Effector CD4-positive, alpha-beta T cell (primary cell): Measurements from ENCODE around the gene PTPN2.
"Not testable (repeated sequence)": the region's sequence is repeated elsewhere in the genome, so short reads cannot be mapped to it uniquely, and the experiment has no call there.

Source experiments
- DNase-seq: peaks from one replicate; pipeline ENCODE4 v3.0.0-alpha.2; 2020

PTPN2 gene

GRCh38 chr18:12890964-12891363, 6.9 kb upstream of the PTPN2 start:
- no peak for DNase-seq

GRCh38 chr18:12886498-12887126, 2.6 kb upstream of the PTPN2 start:
- DNase-seq: no peak

GRCh38 chr18:12885500-12885899, 1.5 kb upstream of the PTPN2 start:
- DNase-seq: no peak

DNA sequence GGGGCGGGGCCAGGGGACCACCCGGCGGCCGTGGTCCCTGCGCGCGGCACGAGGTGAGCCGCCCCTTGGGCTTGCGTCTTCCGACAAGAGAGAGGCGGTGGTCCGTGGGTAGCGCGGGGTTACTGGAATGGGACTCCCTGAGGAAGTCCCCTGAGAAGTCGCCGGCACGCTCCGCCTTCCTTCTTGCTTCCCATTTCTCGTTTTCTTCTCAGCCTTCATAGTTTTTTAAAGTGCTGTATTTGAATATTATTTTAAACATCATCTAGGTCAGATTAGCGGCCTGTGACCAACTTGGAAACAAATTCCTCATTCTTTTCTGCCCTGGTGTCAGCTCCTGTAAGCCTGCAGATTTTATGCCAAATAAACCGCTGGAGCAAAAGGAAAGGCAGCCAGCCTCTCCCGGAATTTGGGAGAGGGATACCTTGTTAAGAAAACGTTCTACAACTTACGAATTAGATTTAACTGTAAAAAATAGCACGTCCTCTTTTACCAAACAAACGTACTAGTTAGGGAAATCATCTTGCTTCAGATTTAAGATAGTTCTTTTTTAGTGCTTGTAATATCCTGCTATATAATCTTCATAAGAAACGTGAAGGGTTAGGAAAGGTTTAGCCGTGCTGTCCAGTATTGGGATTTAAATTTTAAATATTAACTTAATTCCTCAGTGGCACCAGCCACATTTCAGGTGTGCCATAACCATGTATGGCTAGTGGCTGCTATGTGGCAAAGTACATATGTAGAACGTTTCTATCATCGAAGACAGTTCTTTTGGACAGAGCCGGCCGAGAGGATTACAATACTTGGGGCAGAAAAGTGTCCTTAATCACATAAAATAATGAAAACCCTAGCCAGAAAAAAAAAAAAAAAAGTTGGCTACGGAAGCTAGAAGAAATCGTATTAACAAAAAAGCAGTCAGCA, 628 bp upstream of the PTPN2 start:
- DNase-seq: no peak

DNA sequence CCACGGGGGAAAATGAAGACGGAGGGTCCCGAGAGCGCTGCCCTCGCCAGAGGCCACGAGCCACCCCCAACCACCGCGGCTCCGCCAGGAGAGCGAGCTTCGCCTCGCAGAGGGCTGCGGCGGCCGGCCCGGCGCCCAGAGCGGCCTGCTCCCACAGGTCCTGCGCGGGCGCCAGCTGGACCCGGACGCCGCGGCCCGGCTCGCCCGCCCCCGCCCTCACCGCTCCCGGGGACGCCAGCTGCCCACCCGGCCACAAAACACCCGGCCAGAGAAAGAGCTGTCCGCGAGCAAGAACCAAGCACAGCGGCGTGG, 709 bp downstream of the PTPN2 start:
- no peak for DNase-seq

DNA sequence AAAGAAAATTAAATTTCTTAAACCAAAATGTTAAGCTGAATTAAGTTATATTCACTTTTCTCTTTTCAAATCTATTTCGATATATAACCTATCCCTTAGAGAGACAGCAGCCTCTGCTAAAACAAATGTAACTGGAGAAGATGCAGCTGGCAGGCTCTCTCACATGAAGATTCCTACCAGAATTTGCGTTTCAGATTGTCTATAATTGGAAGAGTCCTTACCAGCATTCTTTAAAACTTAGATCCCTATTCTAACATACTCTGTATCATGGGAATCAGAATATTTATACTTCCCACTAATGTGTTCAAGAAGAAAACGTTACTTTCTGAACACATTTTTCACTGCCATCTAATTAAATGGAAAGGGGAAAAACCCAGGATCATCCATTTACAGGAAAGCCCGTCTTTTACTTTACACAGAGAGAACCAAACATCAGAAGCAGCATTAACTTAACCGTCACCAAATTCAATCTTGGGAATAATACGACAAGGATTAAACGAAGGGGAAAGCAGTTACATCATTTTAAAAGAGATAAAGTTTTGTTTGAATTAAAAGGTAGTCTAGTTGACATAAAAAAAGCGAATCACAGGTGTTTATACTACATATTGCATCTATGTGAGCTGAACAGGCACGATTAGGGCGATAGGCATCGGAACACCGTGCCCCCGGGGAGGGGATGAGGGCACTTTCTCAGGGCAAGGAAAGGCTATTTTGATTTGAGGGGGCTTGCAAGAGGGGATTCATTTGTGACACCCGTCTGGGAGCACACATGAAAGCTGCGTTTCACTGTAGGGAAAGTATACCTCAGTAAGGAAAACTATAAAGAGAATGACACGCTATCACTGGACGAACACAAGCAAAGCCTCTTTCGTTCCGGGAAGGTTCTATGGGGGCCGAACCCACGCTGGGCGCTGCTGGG, 1.3 kb downstream of the PTPN2 start:
- no peak for DNase-seq

GRCh38 chr18:12880541-12880910, 3.5 kb downstream of the PTPN2 start:
- DNase-seq: no peak

GRCh38 chr18:12879840-12880540, 4.0 kb downstream of the PTPN2 start:
- no peak for DNase-seq

- not testable (repeated sequence) for DNase-seq
These were observed 9.0 kb downstream of the PTPN2 start for GRCh38 chr18:12874992-12875391.

DNA sequence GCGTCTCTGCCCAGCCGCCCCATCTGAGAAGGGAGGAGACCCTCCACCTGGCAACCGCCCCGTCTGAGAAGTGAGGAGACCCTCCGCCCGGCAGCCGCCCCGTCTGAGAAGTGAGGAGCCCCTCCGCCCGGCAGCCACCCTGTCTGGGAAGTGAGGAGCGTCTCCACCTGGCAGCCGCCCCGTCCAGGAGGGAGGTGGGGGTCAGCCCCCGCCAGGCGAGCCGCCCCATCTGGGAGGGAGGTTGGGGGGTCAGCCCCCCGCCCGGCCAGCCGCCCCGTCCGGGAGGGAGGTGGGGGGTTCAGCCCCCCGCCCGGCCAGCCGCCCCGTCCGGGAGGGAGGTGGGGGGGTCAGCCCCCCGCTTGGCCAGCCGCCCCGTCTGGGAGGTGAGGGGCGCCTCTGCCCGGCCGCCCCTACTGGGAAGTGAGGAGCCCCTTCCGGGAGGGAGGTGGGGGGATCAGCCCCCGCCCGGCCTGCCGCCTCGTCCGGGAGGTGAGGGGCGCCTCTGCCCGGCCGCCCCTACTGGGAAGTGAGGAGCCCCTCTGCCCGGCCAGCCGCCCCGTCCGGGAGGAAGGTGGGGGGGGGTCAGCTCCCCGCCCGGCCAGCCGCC, 10.0 kb downstream of the PTPN2 start:
- not testable (repeated sequence) for DNase-seq

- no peak for DNase-seq
These were observed 11.6 kb downstream of the PTPN2 start for GRCh38 chr18:12872408-12872807.

DNA sequence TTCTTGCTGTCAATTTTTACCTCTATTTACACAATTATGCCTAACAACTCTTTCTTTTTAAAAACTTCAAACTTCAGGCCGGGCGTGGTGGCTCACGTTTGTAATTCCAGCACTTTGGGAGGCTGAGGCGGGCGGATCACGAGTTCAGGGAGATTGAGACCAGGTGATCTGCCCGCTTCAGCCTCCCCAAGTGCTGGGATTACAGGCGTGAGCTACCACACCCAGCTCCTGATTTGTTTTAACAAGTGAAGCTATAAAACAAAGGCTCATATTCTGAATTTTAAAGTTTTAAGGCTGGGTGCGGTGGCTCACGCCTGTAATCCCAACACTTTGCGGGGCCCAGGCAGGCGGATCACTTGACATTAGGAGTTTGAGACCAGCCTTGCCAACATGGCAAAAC, 15.5 kb downstream of the PTPN2 start:
- no peak for DNase-seq

- DNase-seq: no peak
These were observed 16.5 kb downstream of the PTPN2 start for GRCh38 chr18:12867441-12868123.

- no peak for DNase-seq
These were observed 20.3 kb downstream of the PTPN2 start for GRCh38 chr18:12863687-12864216.

DNA sequence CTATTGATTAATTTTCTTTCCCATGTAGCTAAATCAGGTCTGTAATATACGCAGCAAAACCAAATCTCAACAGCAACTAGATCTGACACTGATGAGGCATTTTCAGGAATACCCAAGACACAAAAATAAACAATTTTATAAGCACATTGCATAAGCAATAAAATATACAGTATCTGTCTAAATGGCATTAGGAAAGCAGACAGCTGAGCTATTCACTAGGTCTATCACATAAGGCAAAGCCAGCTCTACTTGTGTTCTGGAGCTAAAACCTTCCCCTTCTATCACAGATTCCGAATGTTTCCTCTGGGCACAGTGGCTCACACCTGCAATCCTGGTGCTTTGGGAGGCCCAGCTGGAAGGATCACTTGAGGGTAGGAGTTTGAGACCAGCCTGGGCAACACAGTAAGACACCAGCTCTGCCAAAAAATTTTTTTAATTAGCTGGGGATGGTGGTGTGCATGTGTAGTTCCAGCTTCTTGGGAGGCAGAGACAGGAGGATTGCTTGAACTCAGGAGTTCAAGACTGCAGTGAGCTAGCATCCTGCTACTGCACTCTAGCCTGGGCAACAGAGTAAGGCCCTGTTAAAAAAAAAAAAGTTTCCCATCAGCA, 21.1 kb downstream of the PTPN2 start:
- no peak for DNase-seq

DNA sequence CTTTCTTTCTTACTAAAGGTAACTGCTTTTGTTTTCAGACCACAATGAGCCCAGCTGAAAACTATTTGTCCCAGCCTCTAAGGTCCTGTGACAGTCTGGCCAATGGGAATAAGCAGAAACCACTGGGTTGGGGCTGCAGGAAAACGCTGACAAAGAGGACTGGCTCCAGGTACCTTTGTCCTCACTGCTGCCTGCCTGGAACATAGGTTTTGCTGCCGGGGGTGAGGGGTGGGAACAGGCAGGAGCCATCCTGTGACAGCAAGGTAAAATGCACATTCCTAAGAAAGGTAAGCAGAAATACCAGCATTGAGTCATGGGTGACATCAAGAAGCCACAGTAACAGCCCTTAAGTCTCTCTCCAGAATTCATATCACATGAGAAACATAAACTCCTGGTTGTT, 21.6 kb downstream of the PTPN2 start:
- no peak for DNase-seq

GRCh38 chr18:12861637-12862036, 22.4 kb downstream of the PTPN2 start:
- no peak for DNase-seq

- no peak for DNase-seq
These were observed 23.5 kb downstream of the PTPN2 start for GRCh38 chr18:12860530-12860929.

DNA sequence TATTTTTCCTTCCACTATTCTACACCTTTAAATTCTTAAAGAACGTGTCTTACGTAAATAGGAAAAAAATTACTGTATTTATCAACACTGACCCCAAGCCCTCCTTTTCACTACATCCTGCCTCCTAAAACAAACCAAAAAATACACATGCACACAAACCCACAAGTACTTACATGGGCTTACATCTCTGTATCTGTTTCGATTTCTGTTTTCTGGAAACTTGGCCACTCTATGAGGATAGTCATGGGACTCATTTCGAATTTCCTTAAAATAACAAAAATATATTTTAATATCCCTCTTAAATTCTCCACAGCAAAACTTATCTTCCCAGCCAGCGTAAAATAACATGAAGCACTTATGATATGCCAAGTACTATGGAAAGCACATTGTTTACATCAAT, 25.0 kb downstream of the PTPN2 start:
- DNase-seq: no peak

DNA sequence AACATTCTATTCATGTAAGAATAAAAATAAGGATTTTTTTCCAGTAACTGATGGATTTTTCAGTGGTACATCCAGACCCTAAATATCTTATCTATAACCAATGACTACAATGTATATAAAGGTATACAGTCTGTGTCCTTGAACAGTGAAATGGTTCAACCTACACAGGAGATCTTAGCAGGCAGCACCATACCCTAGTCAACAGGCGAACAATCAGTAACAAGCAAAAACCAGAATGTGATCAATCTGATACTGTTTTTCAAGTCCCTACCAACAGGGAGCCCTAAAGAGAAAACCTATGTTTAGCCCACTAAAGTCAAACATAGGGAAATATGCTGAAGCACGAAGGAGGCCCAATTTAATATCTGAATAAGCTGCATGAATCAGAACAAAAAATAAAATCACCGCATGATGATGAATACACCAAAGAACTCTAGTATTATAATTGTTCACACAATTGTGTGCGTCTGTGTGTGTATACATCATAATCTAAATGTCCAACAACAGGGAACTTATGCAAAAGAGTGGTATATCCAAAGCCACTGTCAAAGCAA, 26.0 kb downstream of the PTPN2 start:
- DNase-seq: no peak
